ENCODE data around the gene ANKRD33.

The ANKRD33 gene

DNA sequence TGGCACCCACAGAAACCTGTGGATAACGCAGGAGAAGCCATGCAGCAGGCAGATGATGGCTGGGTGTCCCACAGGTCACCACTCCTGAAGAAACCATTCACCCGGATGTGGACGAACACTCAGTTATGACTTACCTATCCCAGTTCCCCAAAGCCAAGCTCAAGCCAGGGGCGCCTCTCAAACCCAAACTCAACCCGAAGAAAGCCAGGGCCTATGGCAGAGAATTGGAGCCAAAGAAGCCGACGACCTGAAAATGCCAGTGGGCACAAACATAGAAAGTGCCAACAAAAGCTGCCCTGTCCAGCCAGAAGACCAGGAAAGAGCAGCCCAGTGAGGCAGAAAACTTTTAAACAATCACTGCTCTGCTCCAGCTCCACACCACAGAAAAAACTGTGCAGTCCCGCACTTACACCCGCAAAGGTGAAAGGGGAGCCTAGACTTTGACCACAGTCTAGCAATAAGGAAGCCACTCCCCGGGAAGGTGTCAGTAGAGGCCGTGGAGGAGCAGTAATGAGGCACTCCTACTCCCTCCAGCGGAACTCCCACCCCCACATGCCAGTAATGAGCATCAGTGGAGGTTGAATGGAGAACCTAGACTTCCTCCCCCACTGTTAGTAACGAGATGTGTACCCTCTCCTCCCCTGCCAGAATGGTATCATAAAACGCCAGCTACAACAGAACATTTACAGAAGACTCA lies 13.4 kb downstream of the ANKRD33 start:
- DNase-seq (ENCODE audit: low read depth in 2 of 2) = no peak

DNA sequence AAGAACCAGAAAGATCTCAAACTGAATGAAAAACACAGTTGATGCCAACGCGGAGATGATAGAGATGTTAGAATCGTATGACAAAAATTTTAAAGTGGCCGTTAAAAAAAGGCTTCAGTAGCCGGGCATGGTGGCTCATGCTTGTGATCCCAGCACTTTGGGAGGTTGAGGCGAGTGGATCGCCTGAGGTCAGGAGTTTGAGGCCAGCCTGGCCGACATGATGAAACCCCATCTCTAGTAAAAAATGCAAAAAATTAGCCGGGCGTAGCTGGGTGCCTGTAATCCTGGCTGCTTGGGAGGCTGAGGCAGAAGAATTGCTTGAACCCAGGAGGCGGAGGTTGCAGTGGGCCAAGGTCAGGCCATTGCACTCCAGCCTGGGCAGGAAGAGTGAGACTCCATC lies 14.0 kb downstream of the ANKRD33 start:
- DNase-seq (ENCODE audit: low read depth in 2 of 2) = no peak

DNA sequence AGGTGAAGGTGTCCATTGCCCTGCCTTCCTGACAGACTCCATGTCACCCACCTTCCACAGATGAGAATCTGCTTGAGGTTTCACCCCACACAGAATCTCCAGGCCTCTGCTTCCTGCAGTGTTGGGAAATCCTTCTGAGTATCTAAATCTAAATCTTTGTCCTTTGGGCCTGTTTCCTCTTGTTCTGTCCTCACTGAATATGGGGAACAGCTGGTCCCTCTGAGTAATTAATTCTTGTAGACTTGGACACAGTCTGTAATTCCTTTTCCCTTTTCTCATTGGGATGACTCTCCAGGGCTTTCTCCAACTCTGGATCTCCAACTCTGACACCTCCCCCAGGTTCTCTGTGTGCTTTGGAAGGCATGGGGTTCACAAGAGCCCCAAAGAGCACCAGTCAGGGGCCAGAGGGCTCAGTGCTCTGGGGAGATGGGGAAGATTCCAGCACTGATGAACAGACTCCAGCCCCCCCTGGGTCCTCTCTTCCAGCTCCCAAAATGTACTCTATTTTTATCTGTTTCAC lies 17.1 kb downstream of the ANKRD33 start:
- peak in 1 of 2 experiments; percentile 33 for DNase-seq (ENCODE audit: low read depth in 2 of 2)

DNA sequence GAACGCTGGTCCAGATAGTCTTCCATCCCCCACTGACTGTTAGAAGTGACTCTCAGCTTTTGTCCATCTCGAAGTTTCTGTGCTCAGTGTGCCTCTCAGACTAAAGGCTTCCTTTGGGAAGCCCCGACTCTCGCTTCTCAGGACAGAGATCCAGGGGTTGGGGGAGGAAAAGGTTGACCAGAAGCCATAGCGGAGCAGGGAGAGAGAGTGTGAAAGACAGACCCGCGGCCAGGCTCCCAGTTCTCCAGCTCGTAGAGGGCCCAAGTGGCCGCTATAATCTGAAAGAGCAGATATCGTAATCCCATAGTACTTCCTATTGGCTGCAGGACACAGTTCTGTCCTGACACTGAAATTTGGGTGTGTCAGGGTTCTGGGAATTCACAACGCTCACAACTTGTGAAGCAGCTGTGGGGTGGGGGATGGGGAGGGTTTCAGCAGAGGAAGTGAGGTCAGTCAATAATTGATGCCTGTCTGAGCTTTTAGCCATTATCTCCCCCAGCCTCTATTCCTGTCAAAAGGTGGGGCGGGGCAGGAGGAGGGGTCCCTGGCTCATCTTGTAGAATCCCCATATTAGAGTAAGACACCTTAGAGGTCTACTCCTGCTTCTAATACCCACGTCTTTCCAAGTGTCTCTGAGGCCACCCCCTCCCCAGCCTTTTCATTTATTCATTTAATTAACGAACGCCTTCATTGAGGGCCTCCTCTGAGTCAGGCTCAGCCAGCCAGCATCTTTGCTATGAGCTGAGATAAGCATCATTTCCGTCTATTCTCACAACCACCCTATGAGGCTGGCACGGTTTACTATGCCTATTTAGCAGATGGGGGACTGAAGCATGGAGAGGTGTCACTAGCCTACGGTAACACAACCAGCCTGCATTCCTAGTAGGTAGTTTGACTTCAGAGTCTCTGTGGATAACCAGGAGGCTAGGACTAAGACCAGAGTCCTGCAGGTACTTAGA lies 17.8 kb downstream of the ANKRD33 start:
- DNase-seq (ENCODE audit: low read depth in 2 of 2) = no peak

DNA sequence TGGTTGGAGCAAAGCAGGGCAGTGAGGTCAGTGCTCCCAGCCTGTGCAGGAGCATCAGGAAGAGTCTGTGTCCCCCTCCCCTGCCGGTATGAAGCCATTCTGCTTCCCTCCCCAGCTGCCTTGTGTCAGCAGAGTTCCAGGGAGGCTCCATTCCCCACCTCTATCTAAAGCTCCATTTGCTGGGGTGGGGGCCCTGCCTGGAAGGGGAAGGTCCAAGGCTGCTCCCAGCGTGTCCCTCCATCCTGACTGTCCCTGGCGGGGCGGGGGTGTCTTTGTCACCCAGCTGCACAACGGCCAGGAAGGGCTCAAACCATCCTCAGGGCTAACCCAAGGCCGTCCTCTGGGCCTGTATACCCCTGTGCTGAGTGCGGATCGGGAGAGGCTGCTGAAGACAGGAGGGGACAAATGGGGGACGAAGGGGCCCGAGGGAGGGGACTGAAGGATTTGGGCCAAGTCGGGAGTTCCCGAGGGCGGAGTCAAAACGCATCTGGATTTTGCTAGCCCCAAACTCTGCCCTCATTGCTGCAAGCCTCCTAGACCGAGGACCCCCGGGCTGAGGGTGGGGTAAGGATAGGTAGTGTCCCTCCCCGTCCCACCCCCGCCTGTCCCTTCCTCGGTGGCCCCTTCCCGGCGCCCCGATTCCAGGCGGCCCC lies 18.7 kb downstream of the ANKRD33 start:
- DNase-seq (ENCODE audit: low read depth in 2 of 2) = no peak

DNA sequence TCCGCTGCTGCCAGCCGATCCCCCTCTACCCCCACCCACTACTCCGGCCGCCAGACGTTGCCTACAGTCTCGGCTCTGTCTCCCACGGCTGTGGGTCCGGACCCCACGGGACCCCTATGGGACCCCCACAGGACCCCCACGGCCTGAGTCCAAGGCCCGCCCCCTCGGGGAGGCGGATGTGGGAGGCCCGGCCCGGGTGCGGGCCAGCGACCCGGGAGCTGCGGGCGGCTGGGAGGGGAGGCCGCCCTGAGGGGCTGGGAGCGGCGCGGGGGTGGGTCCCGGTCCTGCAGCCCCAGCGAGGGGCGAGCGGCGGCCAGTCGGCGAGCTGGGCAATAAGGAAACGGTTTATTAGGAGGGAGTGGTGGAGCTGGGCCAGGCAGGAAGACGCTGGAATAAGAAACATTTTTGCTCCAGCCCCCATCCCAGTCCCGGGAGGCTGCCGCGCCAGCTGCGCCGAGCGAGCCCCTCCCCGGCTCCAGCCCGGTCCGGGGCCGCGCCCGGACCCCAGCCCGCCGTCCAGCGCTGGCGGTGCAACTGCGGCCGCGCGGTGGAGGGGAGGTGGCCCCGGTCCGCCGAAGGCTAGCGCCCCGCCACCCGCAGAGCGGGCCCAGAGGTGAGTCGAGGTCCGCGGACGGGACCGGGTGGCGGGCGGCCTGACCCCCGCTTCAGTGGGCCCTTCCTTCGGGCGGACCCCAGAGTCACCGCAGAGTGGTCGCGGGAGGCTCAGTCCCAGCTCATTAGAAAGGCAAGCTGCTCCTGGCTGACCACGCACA lies 19.4 kb downstream of the ANKRD33 start, which contains the start of gene ACVRL1:
TSS of gene ACVRL1 (plus strand) at position 422 of the 773 bp plus-strand sequence. CDS start 4,971 bp downstream, outside the sequence.
- no peak for DNase-seq (ENCODE audit: low read depth in 2 of 2)

DNA sequence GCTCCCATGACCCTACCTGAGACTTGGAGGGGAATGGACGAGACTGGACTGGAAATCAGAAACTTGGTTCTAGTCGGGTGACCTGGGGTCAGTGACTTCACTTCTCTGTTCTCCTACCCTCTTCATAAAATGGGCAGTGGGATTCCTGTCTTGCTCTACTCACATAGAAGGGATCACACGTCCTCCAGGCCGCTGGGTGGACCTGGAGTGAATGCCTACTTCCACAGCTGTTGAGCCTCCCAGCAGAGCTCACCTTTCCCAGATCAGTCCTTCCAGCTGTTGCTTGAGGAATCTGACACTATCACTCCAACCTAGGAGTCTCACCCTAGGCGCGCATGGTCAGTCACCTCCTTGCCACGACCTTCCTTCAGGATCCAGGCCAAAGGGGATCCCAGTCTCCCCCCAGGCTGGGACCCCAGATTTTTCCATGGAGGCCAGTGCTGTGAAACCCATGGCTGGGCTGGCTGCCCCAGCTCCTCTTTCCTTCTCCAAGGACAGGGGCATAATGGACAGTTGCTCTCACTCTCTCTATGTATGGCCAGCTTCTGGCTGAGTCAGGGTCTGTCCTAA lies 20.0 kb downstream of the ANKRD33 start:
- no peak for DNase-seq (ENCODE audit: low read depth in 2 of 2)

DNA sequence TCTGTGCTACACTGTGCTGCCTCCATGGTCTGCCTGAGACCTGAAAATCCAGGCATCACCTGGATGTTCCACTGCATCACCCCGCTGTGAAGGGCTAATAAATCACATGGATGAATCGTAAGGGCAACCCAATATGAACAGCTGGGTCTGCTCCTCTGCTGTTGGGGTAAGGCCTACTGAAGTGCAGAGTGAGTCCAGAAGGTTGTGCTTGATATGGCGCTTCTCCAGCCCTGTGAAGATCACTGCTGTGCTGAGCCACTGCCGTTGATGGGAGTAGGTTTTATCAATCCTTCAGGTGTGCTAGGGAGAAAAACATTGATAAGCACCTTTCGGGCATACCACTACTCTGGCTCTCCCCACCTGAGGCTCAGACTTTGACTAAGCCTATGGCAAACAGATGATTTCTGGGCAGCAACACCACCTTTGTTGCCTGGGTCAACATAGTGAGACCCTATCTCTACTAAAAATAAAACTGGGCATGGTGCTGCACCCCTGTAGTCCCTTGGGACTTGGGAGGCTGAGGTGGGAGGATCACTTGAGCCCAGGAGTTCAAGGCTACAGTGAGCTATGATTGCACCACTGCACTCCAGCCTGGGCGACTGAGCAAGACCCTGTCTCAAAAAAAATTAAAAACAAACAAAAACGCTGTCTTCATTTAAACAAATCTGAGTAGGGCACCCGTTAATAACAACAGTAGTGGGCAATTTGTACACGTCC lies 21.1 kb downstream of the ANKRD33 start:
- no peak for DNase-seq (ENCODE audit: low read depth in 2 of 2)

DNA sequence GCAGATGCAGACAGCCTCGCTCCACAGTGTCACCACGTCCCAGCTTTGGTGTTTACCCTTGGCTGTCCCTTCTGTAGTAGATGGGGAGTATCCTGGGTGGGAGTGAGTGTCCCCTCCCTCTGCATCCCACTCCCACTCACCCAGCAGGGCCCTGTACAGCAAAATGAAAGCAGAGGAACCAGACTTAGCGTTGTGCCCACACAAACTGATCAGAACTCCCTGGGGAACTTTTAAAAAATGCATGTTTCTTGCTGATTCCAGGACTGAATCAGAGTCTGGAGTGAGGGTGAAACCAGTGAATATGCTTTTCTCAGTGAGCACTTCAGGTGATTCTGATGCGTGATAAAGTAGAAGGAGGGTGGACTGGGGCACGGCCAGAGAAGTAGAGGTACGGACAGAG lies 22.3 kb downstream of the ANKRD33 start:
- DNase-seq (ENCODE audit: low read depth in 2 of 2) = no peak

DNA sequence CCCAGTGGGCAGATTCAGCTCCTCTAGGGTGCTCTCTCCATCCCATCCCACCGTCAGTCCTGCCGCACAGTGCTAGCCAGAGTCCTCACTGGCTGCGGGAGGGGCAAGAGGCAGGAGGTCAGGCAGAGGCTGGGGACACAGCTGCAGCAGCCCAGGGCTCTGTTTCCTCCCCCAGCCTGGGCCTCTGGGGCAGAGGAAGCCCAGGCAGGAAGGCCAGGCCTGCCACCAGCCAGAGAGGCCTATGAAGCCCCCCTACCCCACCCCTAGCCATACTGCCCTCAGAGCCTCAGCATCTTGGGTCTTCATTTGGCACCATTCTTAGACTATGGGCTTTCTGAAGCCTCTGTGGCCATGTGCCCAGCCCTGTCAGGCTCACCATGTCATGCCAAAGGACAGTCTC lies 22.8 kb downstream of the ANKRD33 start:
- DNase-seq (ENCODE audit: low read depth in 2 of 2) = no peak

DNA sequence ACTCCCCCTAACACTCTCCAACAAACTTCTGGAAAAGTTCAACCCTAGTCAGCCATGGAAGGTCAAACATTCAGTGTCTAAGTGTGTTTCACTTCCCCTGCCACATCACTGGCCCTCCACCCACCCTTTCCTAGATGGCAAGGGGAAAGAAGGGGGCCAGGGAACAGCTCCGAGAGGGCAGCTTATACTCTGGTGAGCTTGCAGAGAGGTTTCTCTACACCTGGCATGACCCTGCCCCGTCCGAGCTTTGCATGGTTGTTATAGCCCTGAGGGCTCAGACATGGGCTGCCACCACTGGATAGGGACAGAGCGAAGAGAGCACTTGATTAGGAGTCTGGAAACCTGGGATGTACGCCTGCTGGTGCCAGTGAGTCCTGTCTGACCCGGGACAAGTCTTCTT lies 23.4 kb downstream of the ANKRD33 start:
- DNase-seq (ENCODE audit: low read depth in 2 of 2) = no peak

DNA sequence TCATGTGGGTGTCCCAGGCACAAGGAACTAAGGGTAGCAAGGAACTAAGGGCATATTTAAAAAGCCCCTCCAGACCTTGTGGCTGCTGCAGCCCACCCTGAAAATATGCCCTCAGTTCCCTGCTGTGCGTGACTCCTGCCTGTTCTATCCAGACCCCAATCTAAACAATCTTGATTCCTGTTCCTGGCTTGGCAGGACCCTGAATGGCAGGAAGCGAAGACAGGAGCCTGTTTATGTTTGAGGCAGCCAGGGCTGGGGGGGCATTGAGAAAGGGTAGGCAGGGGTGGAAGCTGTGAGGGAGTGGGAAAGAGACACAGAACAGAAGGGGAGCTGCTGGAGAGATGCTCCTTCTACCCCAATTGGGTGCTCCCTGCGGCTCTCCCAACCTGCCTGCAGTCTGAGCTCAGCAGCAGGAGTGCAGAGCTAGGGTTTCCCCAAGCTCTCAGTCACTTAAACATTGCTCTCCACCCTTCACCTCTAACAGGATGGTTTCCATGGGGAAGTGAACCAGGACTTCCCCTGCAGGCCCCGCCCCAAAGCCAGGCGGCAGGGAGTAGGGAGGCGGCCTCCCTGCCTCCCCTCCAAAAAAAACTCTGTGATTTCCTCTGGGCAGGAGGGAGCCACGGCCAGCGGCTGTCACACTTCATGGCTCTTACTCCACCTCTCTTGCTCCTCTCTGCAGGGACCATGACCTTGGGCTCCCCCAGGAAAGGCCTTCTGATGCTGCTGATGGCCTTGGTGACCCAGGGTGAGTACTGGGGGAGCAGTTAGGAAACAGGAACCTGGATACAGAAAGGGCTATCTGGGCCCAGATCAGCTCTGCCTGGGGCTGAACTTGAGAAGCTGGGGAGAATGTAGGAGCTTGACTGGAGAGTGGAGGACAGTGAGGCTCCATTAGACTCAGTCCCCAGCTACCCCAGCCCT lies 24.1 kb downstream of the ANKRD33 start:
- DNase-seq (ENCODE audit: low read depth in 2 of 2) = no peak

DNA sequence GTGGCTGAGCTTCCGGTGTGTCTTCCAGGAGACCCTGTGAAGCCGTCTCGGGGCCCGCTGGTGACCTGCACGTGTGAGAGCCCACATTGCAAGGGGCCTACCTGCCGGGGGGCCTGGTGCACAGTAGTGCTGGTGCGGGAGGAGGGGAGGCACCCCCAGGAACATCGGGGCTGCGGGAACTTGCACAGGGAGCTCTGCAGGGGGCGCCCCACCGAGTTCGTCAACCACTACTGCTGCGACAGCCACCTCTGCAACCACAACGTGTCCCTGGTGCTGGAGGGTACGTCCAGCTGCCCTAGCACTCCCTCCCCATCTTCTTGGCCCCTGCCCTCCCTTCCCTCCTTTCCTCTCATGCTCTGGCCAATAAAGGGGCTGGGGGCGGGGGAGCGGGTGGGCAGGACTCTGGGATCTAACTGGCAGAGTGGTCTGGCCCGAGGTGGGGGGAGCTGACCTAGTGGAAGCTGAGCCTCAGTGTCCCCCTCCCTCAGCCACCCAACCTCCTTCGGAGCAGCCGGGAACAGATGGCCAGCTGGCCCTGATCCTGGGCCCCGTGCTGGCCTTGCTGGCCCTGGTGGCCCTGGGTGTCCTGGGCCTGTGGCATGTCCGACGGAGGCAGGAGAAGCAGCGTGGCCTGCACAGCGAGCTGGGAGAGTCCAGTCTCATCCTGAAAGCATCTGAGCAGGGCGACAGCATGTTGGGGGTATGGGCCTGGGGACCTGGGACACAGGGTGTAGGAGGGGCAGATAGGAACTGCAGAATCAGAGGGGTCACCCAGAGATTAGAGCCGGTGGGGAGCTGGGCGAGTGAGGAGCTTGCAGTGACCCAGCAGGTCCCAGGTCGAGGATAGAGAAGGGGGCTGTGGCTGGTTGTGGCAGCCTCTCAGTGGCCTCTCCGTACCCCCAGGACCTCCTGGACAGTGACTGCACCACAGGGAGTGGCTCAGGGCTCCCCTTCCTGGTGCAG lies 25.4 kb downstream of the ANKRD33 start:
- DNase-seq (ENCODE audit: low read depth in 2 of 2) = no peak

DNA sequence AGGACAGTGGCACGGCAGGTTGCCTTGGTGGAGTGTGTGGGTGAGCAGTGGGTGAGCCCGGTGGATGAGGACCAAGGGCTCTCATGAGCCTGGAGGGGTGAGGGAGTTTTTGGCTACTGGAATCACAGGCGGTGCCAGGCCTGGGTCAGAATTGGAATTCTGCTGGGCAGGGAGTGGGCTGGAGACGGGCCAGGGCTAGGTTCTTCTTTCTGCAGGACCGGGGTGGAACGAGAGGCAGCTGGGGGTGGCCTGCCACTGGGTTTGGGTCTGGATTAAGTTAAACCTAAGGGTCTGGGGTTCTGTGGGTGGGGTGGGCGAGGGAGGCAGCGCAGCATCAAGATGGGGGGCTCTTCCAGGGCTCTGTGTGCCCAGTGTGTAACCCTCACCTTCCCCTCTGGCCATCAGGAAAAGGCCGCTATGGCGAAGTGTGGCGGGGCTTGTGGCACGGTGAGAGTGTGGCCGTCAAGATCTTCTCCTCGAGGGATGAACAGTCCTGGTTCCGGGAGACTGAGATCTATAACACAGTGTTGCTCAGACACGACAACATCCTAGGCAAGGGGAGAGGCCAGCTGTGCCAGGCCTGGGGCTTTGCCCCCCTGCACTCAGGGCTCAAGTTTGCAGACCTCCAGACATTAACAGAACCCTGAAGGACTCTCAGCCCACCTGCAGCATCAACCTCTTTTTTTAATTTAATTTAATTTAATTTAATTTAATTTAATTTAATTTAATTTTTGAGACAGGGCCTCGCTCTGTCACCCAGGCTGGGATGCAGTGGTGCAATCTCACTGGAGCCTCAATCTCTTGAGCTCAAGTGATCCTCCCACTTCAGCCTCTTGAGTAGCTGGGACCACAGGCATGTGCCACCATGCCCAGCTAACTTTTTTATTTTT lies 26.4 kb downstream of the ANKRD33 start:
- no peak for DNase-seq (ENCODE audit: low read depth in 2 of 2)

DNA sequence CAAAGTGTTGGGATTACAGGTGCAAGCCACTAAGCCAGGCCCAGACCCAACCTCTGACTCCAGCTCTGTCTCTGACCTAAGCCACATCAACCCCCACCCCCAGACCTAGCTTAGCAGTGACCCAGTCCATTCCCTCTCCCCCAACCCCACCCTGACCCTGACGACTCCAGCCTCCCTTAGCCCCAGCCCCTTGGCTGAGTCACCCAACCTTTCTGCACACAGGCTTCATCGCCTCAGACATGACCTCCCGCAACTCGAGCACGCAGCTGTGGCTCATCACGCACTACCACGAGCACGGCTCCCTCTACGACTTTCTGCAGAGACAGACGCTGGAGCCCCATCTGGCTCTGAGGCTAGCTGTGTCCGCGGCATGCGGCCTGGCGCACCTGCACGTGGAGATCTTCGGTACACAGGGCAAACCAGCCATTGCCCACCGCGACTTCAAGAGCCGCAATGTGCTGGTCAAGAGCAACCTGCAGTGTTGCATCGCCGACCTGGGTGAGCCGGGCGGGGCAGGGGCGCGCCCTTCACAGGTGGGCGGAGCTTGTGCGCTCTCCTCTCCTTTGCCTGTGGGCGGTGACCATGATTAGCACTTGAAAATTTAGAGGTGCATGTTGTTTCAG lies 27.2 kb downstream of the ANKRD33 start:
- DNase-seq (ENCODE audit: low read depth in 2 of 2) = no peak

DNA sequence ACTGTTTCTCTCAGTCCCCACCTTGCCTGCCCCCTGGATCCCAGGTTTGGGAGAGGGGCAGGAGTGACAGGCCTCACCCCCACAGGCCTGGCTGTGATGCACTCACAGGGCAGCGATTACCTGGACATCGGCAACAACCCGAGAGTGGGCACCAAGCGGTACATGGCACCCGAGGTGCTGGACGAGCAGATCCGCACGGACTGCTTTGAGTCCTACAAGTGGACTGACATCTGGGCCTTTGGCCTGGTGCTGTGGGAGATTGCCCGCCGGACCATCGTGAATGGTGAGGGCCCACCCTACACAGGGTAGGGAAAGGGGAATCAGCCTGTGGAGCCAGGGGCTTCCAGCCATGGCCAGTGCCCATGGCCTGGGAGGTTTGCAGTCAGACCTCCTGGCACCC lies 28.0 kb downstream of the ANKRD33 start:
- DNase-seq (ENCODE audit: low read depth in 2 of 2) = no peak

Data from fibroblast of skin of left biceps (primary cell).